ENCODE data around the gene FOSB. TPM values are rescaled to one million over a fixed set of nuclear protein-coding genes. Genes with fewer than 3 reads are reported as not detected.
A peak's percentile ranks its signal among the peaks of the same experiment; 100 is the strongest.
"Not testable (repeated sequence)": the region's sequence is repeated elsewhere in the genome, so short reads cannot be mapped to it uniquely, and the experiment has no call there.

Gene FOSB
- total RNA-seq, 4 donors from 2014 or later = 306 to 713 (median 395) TPM

DNA sequence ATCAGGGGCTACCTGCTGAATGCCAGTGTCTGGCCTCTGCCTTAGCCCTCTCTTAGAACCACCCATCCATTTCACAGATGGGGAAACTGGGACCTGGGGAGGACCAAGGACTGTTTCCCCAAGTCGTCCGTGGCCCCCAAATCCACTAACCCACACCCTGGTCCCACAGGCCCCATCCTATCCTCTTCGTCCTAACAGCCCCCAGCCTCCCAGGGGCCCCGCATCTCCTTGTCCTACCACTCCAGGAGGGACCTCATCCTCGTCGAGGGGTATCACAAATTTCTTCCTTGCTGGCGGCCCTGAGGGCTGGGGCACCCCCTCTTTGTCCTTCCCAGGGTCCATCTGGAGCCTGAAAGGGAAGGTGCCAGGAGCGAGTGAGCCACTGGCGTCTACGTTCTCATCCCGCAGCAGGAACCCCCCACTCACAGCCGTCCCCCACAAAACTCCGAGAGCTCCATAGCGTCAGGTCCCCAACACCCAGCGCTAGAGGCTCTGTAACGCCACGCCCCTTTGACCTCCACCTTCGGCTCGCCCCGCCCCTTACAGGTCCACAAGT, 44.7 kb upstream of the FOSB start:
- DNase-seq (ENCODE audit: low spot score) = no peak

DNA sequence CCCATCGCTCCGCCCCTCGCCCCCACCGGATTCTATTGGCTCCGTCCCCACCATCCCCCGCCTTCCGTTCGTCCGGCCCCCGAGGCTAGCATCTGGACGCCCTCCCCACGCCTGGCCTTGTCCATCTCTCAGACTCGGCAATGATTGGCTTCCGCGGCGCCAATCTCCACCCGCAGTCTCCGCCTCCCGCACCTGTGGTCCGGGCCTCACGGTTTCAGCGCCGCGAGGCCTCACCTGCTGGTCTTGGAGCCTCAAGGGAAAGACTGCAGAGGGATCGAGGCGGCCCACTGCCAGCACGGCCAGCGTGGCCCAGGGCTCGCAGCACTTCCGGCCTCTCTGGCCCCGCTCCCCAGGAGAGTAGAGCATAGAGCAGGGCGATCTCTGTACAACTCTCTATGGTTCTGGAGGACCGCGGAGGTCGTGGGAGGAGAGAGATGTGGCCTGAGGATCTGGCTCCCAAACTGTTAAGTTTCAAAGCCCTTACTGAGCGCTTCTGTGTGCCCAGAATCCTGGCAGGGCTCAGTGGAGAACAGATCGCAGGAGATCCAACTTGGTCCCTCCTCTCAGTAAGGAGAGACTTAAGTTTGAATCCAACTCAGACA, 44.1 kb upstream of the FOSB start, which contains the start of gene ERCC1:
ERCC1 (minus strand) TSS at position 329 of the 602 bp plus-strand sequence. CDS start 543 bp downstream, outside the sequence.
- DNase-seq (ENCODE audit: low spot score) = peak; percentile 96
- ATAC-seq (ENCODE audit: low FRiP score) = peak; percentile 81
- TF ChIP-seq, protein P1, sequence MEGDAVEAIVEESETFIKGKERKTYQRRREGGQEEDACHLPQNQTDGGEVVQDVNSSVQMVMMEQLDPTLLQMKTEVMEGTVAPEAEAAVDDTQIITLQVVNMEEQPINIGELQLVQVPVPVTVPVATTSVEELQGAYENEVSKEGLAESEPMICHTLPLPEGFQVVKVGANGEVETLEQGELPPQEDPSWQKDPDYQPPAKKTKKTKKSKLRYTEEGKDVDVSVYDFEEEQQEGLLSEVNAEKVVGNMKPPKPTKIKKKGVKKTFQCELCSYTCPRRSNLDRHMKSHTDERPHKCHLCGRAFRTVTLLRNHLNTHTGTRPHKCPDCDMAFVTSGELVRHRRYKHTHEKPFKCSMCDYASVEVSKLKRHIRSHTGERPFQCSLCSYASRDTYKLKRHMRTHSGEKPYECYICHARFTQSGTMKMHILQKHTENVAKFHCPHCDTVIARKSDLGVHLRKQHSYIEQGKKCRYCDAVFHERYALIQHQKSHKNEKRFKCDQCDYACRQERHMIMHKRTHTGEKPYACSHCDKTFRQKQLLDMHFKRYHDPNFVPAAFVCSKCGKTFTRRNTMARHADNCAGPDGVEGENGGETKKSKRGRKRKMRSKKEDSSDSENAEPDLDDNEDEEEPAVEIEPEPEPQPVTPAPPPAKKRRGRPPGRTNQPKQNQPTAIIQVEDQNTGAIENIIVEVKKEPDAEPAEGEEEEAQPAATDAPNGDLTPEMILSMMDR (IDR thresholded peaks at IDR 0.05) = no peak

More for the DNA sequence above, 44.7 kb upstream of the FOSB start:
- TF ChIP-seq, protein P1 (IDR thresholded peaks at IDR 0.05) = no peak
- ATAC-seq (ENCODE audit: low FRiP score) = no peak

DNA sequence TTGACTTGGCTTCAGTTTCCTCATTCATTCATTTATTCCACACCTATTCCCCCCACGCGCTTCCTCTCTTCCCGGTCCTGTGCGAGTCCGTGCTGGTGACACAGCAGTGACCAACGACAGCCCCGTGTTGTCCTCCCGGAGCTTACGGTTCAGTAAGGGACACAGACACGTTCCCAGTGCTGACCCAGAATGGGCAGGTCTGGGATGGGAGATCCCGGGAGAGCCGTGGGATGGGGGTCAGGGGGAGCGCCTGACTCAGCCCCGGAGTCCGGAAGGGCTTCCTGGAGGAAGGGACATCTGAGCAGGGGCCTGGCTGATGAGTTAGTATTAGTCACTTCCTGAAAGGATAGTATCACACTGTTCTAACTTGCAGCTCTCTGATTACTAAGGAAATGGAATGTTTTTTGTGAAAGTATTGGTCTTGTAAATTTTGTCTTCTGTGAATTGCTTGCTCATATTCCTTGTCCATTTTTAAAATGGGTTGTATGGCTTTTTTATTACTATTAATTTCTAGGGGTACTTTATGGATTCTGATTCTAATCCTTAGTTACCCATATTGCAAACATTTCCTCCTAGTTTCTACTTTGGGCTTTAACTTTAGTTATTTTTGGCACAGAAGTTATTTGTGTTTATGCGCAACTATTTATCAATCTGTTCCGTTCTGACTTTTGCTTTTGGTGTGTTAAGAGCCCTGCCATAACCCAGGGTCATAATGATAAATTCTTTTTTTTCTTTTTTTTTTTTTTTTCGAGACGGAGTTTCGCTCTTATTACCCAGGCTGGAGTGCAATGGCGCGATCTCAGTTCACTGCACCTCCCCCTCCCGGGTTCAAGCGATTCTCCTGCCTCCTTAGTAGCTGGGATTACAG, 43.4 kb upstream of the FOSB start:
- DNase-seq (ENCODE audit: low spot score) (no peak), ATAC-seq (ENCODE audit: low FRiP score) (peak; percentile 82)
- TF ChIP-seq, protein P1 (IDR thresholded peaks at IDR 0.05) = no peak

DNA sequence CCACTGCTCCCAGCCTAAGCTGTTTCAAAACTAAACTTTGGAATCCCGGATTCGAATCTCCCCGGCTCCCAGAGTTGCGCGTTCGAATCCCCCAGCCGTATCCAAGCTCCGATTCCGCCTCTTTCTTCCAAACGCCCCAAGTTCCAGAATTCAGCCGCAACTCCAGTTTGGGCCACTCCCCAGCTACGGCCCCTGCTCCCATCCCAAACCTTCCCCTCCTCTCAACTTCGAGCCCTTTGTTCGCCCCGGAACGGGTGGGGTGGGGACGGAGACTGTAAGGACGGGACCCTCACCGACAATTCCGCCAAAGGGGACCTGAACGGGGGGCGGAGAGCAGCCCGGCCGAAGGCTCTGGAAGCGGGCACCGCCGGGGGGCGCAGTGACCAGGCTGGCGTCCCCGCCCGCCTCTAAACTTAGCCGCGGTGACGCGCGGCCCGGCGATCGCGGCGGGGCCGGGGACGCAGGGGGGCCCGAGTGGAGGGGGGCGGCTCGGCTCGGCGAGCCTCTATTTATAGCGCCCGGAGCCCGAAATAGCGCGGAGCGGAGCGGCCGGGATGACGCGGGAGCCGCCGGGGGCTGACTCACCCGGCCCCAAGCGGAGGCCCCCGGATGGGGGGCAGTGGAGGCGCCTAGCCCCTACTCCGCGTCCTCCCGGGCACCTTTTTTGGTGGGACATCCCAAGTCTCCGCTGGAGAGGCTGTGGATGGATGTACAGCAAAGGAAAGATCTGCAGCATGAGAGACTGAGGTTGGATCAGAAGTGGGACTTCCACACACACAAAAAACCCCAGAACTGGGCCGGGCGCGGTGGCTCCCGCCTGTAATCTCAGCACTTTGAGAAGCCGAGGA, 39.2 kb upstream of the FOSB start:
- DNase-seq (ENCODE audit: low spot score) (no peak), ATAC-seq (ENCODE audit: low FRiP score) (peak; percentile 44)
- TF ChIP-seq, protein P1 (IDR thresholded peaks at IDR 0.05) = no peak

DNA sequence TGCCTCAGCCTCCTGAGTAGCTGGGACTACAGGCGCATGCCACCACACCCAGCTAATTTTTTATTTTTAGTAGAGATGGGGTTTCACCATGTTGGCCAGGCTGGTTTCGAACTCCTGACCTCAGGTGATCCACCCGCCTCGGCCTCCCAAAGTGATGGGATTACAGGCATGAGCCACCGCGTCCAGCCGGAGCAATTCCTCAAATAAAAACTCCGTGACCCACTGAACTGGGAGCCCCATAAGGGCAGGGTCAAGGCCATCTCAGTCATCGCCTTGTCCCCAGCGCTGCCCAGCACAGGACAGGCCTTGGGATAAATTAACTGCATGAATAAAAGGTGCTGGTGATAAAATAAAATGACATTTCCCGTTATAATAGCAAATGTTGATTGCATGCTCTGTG, 37.9 kb upstream of the FOSB start:
- ATAC-seq (ENCODE audit: low FRiP score); DNase-seq (ENCODE audit: low spot score): not testable (repeated sequence)

DNA sequence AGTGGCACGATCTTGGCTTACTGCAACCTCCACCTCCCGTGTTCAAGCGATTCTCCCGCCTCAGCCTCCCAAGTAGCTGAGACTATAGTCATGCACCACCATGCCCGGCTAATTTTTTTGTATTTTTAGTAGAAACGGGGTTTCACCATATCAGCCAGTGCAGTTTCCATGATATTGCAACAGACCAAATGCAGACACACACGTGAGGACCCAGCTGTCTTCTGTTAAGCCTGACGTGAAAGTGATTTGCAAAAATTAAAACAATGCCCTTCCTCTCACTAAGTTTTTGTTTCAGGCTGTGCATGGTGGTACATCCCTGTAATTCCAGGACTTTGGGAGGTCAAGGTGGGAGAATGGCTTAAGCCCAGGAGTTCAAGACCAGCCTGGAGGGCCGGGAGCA, 36.8 kb upstream of the FOSB start:
- not testable (repeated sequence) for ATAC-seq (ENCODE audit: low FRiP score); DNase-seq (ENCODE audit: low spot score)

DNA sequence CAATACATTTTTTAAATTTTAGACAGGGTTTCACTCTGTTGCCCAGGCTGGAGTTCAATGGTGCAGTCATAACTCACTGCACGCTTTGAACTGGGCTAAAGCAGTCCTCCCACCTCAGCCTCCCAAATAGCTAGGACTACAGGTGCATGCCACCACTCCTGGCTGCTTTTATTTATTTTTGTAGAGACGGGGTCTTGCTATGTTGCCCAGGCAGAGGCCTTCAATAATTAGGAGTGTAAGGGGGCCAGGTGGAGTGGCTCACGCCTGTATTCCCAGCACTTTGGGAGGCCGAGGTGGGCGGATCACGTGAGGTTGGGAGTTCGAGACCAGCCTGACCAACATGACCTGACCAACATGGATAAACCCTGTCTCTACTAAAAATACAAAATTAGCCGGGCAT, 35.3 kb upstream of the FOSB start:
- DNase-seq (ENCODE audit: low spot score); ATAC-seq (ENCODE audit: low FRiP score): not testable (repeated sequence)

DNA sequence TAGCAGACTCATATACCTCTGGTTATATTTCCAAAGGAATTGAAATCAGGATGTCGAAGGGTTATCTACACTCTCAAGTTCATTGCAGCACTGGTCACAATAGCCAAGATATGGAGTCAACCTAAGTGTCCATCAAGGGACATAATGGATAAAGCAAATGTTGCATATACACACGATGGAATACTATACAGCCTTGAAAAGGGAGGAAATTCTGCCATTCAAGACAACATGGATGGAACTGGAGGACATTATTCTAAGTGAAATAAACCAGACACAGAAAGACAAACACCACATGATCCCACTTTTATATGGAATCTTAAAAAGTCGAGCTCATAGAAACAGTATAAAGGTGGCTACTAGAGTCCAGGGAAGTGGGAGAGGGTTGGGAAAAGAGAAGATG, 30.5 kb upstream of the FOSB start:
- DNase-seq (ENCODE audit: low spot score) (no peak), ATAC-seq (ENCODE audit: low FRiP score) (no peak)
- TF ChIP-seq, protein P1 (IDR thresholded peaks at IDR 0.05) = no peak

All from omental fat pad (tissue), 4 donors.